Gastrocnemius medialis (tissue), 4 donors: ENCODE measurements around the gene NECTIN2.

Experiments used
- CTCF ChIP-seq, 5 experiments: fragments of 450-650 bp in 3 of 5; fragments of 200-600 bp in 2 of 5; sonication (generic) in 2 of 5; IDR thresholded peaks in 4 of 5; conservative IDR thresholded peaks in 1 of 5; 1 replicate in 4 of 5; 2 replicates in 1 of 5; pipeline ENCODE4 v1.5.1; 2016 to 2019; ENCODE audit warnings: antibody characterized with exemption in 5 of 5, mild to moderate bottlenecking in 3 of 5, moderate library complexity in 3 of 5
- POLR2A ChIP-seq, 2 donors: fragments of 450-650 bp; IDR thresholded peaks; one replicate each; pipeline ENCODE4 v1.6.1; 2017; ENCODE audit warnings: antibody characterized with exemption in 2 of 2, mild to moderate bottlenecking in 2 of 2, moderate library complexity in 2 of 2

GRCh38 chr19:44820648-44821609, 25.2 kb upstream of the NECTIN2 start:
- TF ChIP-seq CTCF (IDR thresholded peaks at IDR 0.05 in 4 of 5, conservative IDR thresholded peaks at IDR 0.05 in 1 of 5) (no peak), POLR2A (IDR thresholded peaks at IDR 0.05) (no peak)
